Neural progenitor cell (in vitro differentiated cells): ENCODE data around the gene GPX7. TPM values are rescaled to one million over a fixed set of nuclear protein-coding genes. Genes with fewer than 3 reads are reported as not detected.
A peak's percentile ranks its signal among the peaks of the same experiment; 100 is the strongest.

ENCODE experiments used
- DNase-seq: peaks from one replicate; pipeline ENCODE4 v3.0.0-alpha.2; 2016; ENCODE audit warnings: low spot score
- H2AFZ ChIP-seq: fragments of 200-600 bp; sonication (generic); replicated peaks from 2 replicates; pipeline ENCODE4 v1.6.1; 2016; ENCODE audit warnings: antibody characterized with exemption
- H3F3A ChIP-seq: fragments of 200-600 bp; sonication (generic); 2 replicates; pipeline ENCODE4 v1.6.1; 2016; ENCODE audit warnings: antibody characterized with exemption, low read depth
- H3K27ac ChIP-seq: fragments of 200-600 bp; sonication (generic); 2 replicates; pipeline ENCODE4 v1.5.1; 2016; ENCODE audit warnings: mild to moderate bottlenecking
- H3K27me3 ChIP-seq: fragments of 200-600 bp; sonication (generic); 2 replicates; pipeline ENCODE4 v1.6.1; 2016; ENCODE audit warnings: mild to moderate bottlenecking, moderate library complexity
- H3K36me3 ChIP-seq: fragments of 200-600 bp; sonication (generic); 2 replicates; pipeline ENCODE4 v1.5.1; 2016
- H3K4me1 ChIP-seq: fragments of 200-600 bp; sonication (generic); 2 replicates; pipeline ENCODE4 v1.6.1; 2016; ENCODE audit warnings: mixed run types
- H3K4me2 ChIP-seq: fragments of 200-600 bp; sonication (generic); 2 replicates; pipeline ENCODE4 v1.6.1; 2016
- H3K4me3 ChIP-seq: fragments of 200-600 bp; sonication (generic); 2 replicates; pipeline ENCODE4 v1.5.1; 2016
- H3K79me2 ChIP-seq: fragments of 200-600 bp; sonication (generic); 2 replicates; pipeline ENCODE4 v1.6.1; 2016; ENCODE audit warnings: low read depth
- H3K9ac ChIP-seq: fragments of 200-600 bp; sonication (generic); 2 replicates; pipeline ENCODE4 v1.6.1; 2016
- H3K9me3 ChIP-seq: fragments of 200-600 bp; sonication (generic); 2 replicates; pipeline ENCODE4 v1.5.1; 2016; ENCODE audit warnings: low read depth
- H4K20me1 ChIP-seq: fragments of 200-600 bp; sonication (generic); 2 replicates; pipeline ENCODE4 v1.6.1; 2016; ENCODE audit warnings: low read depth
- H3K27ac Mint-ChIP-seq: 3 replicates; pipeline ENCODE4 v1.8.0; 2021; ENCODE audit warnings: mixed read lengths
- H3K27me3 Mint-ChIP-seq: 2 replicates; pipeline ENCODE4 v1.8.0; 2022; ENCODE audit warnings: low read depth, mild to moderate bottlenecking, inconsistent platforms, moderate library complexity, mixed read lengths; ENCODE audit not compliant: insufficient read depth
- H3K36me3 Mint-ChIP-seq: 3 replicates; pipeline ENCODE4 v1.8.0; 2021; ENCODE audit warnings: mixed read lengths
- H3K4me1 Mint-ChIP-seq: 3 replicates; pipeline ENCODE4 v1.8.0; 2021; ENCODE audit warnings: mixed read lengths
- H3K4me3 Mint-ChIP-seq: 3 replicates; pipeline ENCODE4 v1.8.0; 2021; ENCODE audit warnings: mild to moderate bottlenecking, moderate library complexity, mixed read lengths
- H3K9me3 Mint-ChIP-seq: 3 replicates; pipeline ENCODE4 v1.8.0; 2020; ENCODE audit warnings: mixed read lengths
- EZH2 ChIP-seq: fragments of 200-600 bp; sonication (generic); IDR thresholded peaks from 2 replicates; pipeline ENCODE4 v1.6.1; 2017; ENCODE audit warnings: antibody characterized with exemption, mild to moderate bottlenecking, moderate library complexity
- EZH2phosphoT487 ChIP-seq: fragments of 200-600 bp; sonication (generic); IDR thresholded peaks from 2 replicates; pipeline ENCODE4 v1.6.1; 2017; ENCODE audit warnings: antibody characterized with exemption
- total RNA-seq: library from RNA; depleted of rRNA; stranded (reverse); fragments of >200 nt; gene quantifications from 2 replicates; pipeline ENCODE4 v1.2.3, GENCODE V29; 2015; ENCODE audit warnings: low replicate concordance
- TF ChIP-seq, protein P1 (sequence below): fragments of 200-600 bp; sonication (generic); IDR thresholded peaks from 2 replicates; pipeline ENCODE4 v1.5.1; 2017; ENCODE audit warnings: antibody characterized with exemption, mild to moderate bottlenecking

GPX7 gene
- total RNA-seq, 1 donor from 2014 or later, result 21.9 TPM

DNA sequence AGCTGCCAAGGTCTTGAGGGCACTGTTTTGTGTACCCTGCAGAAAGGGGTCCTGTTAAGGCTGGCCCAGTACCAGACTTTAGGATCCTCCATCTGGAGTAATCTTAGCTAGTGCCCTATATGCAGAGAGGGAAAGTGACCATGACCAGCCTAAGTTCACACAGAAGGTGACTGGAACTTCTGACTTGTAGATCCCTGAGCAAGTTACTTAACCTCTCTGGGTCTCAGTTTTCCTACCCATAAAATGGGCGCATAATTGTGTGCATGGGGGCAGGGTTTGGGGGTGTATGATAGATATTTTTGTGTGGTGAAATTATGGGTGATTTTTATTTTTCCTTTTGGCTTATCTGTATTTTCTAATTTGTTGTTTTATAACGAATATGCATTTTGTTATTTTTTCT lies 27.5 kb downstream of the GPX7 start:
- no peak overlapping the region for H3K4me3 ChIP-seq

DNA sequence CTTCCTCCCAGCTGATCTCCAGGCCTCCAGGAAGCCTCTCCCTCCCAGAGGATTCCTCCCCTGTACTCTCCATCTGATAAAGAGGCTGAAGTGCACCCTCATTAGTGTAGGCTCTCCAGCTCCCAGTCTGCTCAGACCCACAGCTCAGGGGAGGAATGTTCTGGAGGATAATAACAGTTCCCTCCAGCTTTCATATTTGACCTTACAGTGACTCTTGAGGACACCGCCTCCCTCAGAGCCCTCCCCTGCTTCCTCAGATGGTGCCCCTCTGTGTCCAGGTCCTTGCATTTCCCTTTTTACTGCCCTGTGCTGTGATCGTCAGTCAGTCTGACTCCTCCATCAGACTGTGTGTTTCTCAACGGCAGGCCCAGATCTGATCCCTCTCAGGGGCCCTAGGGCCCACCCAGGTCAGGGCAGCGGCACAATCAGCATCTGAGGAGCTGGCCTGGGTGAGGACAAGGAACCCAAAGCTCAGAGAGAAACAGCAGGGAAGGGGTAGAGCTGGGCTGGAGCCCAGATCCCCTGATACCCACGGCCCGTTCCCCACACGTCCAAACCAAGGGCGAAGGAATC lies 29.7 kb downstream of the GPX7 start:
- no peak for DNase-seq
- Mint-ChIP-seq H3K36me3 (no peaks in the 10 kb centered on the region), H3K27ac (no peak overlapping the region), H3K9me3 (peaks cover 11% of the 10 kb centered on the region), H3K27me3 (peaks cover 26% of the 10 kb centered on the region), H3K4me3 (peak overlapping the region; percentile 53), H3K4me1 (peaks cover 48% of the 10 kb centered on the region)
- H3F3A ChIP-seq, result peaks cover 23% of the 10 kb centered on the region
- H3K4me3 ChIP-seq, result no peak overlapping the region
- H3K9me3 ChIP-seq, result no peaks in the 10 kb centered on the region
- TF ChIP-seq EZH2phosphoT487, result no peak
- TF ChIP-seq EZH2, result no peak
- TF ChIP-seq, protein P1, sequence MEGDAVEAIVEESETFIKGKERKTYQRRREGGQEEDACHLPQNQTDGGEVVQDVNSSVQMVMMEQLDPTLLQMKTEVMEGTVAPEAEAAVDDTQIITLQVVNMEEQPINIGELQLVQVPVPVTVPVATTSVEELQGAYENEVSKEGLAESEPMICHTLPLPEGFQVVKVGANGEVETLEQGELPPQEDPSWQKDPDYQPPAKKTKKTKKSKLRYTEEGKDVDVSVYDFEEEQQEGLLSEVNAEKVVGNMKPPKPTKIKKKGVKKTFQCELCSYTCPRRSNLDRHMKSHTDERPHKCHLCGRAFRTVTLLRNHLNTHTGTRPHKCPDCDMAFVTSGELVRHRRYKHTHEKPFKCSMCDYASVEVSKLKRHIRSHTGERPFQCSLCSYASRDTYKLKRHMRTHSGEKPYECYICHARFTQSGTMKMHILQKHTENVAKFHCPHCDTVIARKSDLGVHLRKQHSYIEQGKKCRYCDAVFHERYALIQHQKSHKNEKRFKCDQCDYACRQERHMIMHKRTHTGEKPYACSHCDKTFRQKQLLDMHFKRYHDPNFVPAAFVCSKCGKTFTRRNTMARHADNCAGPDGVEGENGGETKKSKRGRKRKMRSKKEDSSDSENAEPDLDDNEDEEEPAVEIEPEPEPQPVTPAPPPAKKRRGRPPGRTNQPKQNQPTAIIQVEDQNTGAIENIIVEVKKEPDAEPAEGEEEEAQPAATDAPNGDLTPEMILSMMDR, result no peak
- H4K20me1 ChIP-seq, result no peaks in the 10 kb centered on the region
- H3K36me3 ChIP-seq, result no peaks in the 10 kb centered on the region
- no peak overlapping the region for H3K9ac ChIP-seq
- no peak overlapping the region for H3K27ac ChIP-seq
- H3K4me2 ChIP-seq, result no peak overlapping the region
- no peak overlapping the region for H2AFZ ChIP-seq
- H3K27me3 ChIP-seq, result peaks cover 57% of the 10 kb centered on the region
- H3K79me2 ChIP-seq, result no peaks in the 10 kb centered on the region
- peaks cover 21% of the 10 kb centered on the region for H3K4me1 ChIP-seq

More for the DNA sequence above, 27.5 kb downstream of the GPX7 start:
- peaks cover 23% of the 10 kb centered on the region for H3F3A ChIP-seq
- Mint-ChIP-seq H3K27ac (no peak overlapping the region), H3K27me3 (peaks cover 23% of the 10 kb centered on the region), H3K36me3 (no peaks in the 10 kb centered on the region), H3K9me3 (peaks cover 10% of the 10 kb centered on the region), H3K4me1 (peaks cover 42% of the 10 kb centered on the region), H3K4me3 (peak overlapping the region; percentile 73)
- peak overlapping the region; percentile 53 for H3K4me2 ChIP-seq
- H4K20me1 ChIP-seq, result no peaks in the 10 kb centered on the region
- H3K27me3 ChIP-seq, result peaks cover 41% of the 10 kb centered on the region
- no peak overlapping the region for H3K9ac ChIP-seq
- no peak overlapping the region for H2AFZ ChIP-seq
- no peaks in the 10 kb centered on the region for H3K79me2 ChIP-seq
- no peaks in the 10 kb centered on the region for H3K9me3 ChIP-seq
- TF ChIP-seq, protein P1, result no peak
- TF ChIP-seq EZH2phosphoT487, result no peak
- TF ChIP-seq EZH2, result no peak
- no peak overlapping the region for H3K27ac ChIP-seq
- H3K36me3 ChIP-seq, result no peaks in the 10 kb centered on the region
- no peak for DNase-seq
- peaks cover 17% of the 10 kb centered on the region for H3K4me1 ChIP-seq

DNA sequence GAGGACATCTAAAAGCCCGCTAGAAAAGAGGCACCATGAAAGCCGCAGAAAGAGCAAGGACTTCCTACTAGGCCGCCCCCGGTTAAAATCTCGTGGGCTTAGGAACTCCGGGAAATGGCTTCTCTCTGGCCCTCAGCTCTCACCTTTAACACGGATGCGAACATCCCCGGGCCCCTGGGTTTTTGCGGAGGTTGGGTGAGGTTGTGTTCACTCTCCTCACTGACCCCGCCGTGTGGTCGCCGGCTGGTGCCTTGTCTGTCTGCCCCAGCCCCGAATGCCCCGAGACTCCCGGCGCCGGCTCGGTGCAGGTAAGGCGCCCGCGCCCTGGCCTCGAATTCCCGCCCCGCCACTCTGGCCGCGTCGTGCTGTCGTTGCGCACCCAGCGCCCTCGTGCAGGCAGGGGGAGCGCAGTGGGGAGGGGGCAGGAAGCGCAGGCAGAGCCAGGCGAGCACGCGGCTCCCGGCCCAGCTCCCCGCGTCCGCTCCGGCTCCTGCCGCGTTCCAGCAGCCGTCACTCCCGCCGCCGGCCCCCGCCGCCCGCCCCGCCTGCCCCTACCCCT lies 30.6 kb downstream of the GPX7 start, which contains the start of gene SHISAL2A:
Gene SHISAL2A (plus strand): TSS at position 437 of the 559 bp plus-strand sequence. CDS start 326 bp downstream, outside the sequence.
- Histone ChIP-seq H3K9ac (no peak within 1 kb of the TSS), H4K20me1 (no peaks in the 10 kb centered on the region), H3K4me3 (peak within 1 kb of the TSS; percentile 52), H3K79me2 (no peaks in the 10 kb centered on the region), H3K27ac (no peak within 1 kb of the TSS), H3K27me3 (peaks cover 57% of the 10 kb centered on the region), H3F3A (peaks cover 23% of the 10 kb centered on the region), H3K9me3 (no peaks in the 10 kb centered on the region), H3K36me3 (no peaks in the 10 kb centered on the region), H2AFZ (peak within 1 kb of the TSS; percentile 99), H3K4me2 (peak within 1 kb of the TSS; percentile 95), H3K4me1 (peaks cover 28% of the 10 kb centered on the region)
- TF ChIP-seq EZH2phosphoT487, result no peak
- peak; percentile 46 for TF ChIP-seq EZH2
- H3K27me3 Mint-ChIP-seq, result peaks cover 26% of the 10 kb centered on the region
- H3K27ac Mint-ChIP-seq, result peak within 1 kb of the TSS; percentile 92
- H3K4me3 Mint-ChIP-seq, result peak within 1 kb of the TSS; percentile 87
- DNase-seq, result peak; percentile 79
- no peaks in the 10 kb centered on the region for H3K36me3 Mint-ChIP-seq
- H3K4me1 Mint-ChIP-seq, result peaks cover 54% of the 10 kb centered on the region
- peaks cover 11% of the 10 kb centered on the region for H3K9me3 Mint-ChIP-seq

DNA sequence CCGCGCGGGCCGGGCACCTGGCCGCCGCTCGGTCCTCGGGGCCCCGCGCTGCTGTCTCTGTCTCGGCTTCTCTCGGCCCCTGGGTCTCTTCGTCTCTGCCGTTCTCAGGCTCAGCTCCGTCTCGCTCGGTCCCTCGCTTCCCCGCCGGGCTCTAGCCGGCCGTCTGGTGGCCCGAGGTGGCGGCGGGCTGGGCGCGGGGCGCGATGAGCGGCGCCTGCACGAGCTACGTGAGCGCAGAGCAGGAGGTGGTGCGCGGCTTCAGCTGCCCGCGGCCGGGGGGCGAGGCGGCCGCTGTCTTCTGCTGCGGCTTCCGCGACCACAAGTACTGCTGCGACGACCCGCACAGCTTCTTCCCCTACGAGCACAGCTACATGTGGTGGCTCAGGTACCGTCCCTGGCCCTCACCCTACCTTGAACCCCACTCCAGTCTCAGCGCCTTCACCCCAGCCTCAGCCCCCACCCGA lies 31.2 kb downstream of the GPX7 start:
- H3K36me3 ChIP-seq, result no peaks in the 10 kb centered on the region
- peaks cover 11% of the 10 kb centered on the region for H3K9me3 Mint-ChIP-seq
- peak overlapping the region; percentile 95 for H3K4me2 ChIP-seq
- peaks cover 57% of the 10 kb centered on the region for H3K27me3 ChIP-seq
- peaks cover 53% of the 10 kb centered on the region for H3K4me1 Mint-ChIP-seq
- peak overlapping the region; percentile 87 for H3K4me3 Mint-ChIP-seq
- peak overlapping the region; percentile 52 for H3K4me3 ChIP-seq
- H3K27me3 Mint-ChIP-seq, result peaks cover 26% of the 10 kb centered on the region
- DNase-seq, result peak; percentile 69
- TF ChIP-seq EZH2 (peak; percentile 73), EZH2phosphoT487 (no peak)
- H3K27ac Mint-ChIP-seq, result peak overlapping the region; percentile 92
- H3K4me1 ChIP-seq, result peaks cover 30% of the 10 kb centered on the region
- peak overlapping the region; percentile 99 for H2AFZ ChIP-seq
- no peaks in the 10 kb centered on the region for H4K20me1 ChIP-seq
- H3K9me3 ChIP-seq, result no peaks in the 10 kb centered on the region
- H3K79me2 ChIP-seq, result no peaks in the 10 kb centered on the region
- H3K27ac ChIP-seq, result no peak overlapping the region
- H3F3A ChIP-seq, result peaks cover 23% of the 10 kb centered on the region
- H3K36me3 Mint-ChIP-seq, result no peaks in the 10 kb centered on the region
- no peak overlapping the region for H3K9ac ChIP-seq
